HG03196 (cell line): ENCODE data around the gene HSPA1B.

Experiments
- ATAC-seq: cut with Tn5 transposase; IDR thresholded peaks from one replicate; pipeline ENCODE4 v1.9.1; 2021; ENCODE audit not compliant: unreplicated experiment

The HSPA1B gene

DNA sequence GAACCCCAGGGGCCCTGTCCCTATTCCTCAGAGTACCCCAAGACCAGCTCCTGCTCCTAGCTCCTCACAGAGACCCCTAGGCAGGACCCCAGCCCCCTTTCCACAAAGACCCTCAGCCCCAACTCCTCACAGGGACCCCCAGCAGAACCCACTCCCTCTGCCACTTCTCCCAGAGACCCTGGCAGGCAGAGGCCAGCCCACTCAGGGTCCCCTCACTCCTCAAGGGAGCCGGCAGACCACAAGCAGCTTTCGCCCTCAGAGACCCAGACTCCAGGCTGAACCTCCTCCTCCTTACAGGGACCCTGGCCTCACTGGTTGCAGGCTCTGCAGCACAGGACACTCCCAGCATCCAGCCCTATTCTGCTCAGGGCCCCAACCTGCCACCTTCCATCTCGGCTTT, 50.7 kb downstream of the HSPA1B start:
- ATAC-seq, result no peak

GRCh38 chr6:31878726-31879125, 51.2 kb downstream of the HSPA1B start, which contains the start of gene SLC44A4:
SLC44A4 (minus strand) TSS chr6:31878997; CDS start chr6:31878980, 17 bp downstream.
- ATAC-seq, result no peak

- no peak for ATAC-seq
Observed at GRCh38 chr6:31879143-31879542, 51.6 kb downstream of the HSPA1B start.
